G401 (cell line): Measurements from ENCODE around the gene CRBN. TPM values are rescaled to one million over a fixed set of nuclear protein-coding genes. Genes with fewer than 3 reads are reported as not detected.

Experiments
- DNase-seq: peaks from one replicate; pipeline ENCODE4 v3.0.0-alpha.2; 2015; ENCODE audit warnings: low spot score
- in situ Hi-C: cut with HindIII; loops from 2 replicates; pipeline ENCODE4 v1.10.0; 2016; ENCODE audit warnings: low sequenced_read_pairs, mixed read lengths
- total RNA-seq: library from RNA; depleted of rRNA; stranded (reverse); fragments of >200 nt; shearing (Covaris generic); gene quantifications from 2 replicates; pipeline ENCODE4 v1.2.3, GENCODE V29; 2014

CRBN gene
- total RNA-seq, 1 experiment from 2014 or later = 39.4 TPM

DNA sequence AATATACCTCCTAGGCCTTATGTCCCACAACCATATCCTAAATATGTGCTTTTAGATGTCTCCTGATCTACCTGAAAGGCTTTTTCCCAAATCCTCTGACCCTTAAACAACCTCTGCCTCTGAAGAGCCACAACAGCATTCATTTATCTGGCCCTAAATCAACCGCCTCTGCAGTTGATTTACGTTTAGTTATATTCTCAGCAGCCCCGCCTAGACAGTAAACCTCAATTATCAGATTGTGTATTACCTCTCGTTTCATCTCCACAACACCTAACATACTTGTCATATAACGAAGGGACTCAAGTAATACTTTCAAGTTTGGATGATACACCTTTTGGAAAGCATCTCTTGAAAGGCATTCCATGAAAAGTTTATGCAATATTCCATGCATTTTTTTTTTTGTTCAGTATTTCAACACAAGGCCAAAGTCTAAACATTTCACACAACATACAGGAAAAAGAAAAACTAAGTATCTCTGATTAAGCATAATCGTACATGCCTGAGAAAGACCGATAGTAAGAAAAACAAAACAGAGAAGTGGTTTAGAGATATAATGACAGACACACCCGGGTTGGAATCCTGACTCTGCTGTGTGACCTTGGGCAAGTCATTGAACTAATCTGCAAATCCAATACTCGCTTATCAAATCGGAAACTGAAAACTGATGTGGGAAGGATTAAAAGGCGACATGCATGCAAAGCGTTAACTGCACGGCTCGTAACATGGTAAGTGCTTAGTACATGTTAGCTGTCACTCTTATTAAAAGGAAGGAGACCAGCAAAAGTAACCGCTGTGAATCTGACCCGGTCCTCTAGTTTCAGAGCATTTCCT lies 778 bp downstream of the CRBN start:
- in situ Hi-C loops = no loop called here
- DNase-seq = no peak

DNA sequence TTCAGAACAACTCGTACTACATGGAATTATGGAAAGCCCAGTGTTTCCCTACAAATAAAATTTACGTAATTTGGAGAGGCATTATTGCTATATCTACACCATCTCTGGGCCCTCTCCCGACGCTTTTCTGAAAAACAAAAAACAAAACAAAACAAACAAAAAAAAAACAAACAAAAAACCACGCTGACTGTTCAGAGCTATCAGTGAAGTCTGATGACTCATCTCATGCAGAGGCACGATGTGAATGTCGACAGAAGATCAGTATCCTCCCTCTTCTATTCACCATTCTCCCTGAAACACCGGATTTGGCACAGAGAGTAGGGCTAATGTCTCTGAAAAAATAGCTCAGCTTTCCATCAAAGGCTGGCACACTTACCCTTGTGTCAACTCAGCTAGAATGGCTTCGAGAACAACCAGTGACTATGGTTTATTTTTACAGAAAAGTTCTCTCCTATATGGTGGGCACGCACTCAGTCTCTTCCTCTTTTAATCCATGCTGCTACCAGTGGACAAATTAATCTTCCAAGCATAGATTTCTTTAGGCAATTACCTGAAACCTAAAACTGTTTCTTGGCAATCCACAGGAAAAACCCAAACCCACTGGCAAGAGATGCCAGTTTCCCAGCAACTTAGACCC lies 1.5 kb downstream of the CRBN start:
- in situ Hi-C loops = no loop called here
- DNase-seq = no peak

DNA sequence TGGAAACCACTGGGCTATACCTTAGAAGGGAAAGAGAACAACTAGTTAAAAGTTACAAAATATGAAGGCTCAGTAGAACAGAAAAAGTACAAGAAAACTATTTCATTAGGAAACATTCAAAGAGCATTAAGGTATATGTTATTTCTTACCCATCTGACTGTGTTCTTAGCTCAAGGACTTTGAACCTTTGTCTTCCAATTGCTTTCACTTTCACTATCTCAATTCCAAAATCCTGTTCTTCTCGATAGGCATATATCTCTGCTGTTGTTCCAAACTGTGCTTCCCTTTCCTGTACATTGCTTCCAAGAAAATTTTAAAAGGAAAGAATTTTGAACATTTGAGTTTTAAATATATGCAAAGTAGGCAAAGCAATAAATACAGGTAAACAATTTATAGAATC lies 6.9 kb downstream of the CRBN start:
- no peak for DNase-seq
- in situ Hi-C loops = no loop called here

DNA sequence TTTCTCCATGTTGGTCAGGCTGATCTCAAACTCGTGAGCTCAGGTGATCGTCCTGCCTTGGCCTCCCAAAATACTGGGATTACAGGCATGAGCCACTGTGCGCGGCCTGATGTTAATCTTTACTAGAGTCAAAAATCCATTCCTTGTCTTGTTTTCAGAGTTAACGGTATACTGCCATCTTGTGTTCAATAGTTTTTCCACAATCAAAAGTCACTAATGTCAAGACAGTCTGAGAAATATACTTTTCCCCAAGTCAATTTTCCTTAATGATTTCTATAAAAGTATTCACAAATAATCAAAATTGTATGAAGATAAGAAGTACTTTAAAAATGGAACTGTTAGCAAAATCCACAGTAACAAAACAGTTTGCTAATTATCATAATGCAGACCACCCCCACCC lies 8.5 kb downstream of the CRBN start:
- DNase-seq = peak; percentile 36
- in situ Hi-C loops = no loop called here

DNA sequence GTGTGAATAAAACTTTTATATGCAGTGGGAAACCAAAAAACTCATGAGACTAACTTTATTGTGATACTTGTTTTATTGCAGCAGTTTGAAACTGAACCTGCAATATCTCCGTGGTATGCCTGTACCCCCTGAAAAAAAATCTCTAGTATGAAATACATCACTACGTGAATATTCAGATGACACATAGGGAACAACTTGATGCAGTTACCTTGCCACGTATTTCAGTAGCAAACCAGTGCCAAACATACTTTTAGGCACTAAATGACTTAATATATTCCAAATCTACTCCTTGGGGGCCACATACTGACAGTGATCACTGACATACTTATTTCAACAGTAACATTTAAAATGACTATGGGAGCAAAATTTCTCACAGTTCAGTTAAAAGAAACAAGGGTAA lies 13.8 kb downstream of the CRBN start:
- DNase-seq = no peak
- in situ Hi-C loops = no loop called here

DNA sequence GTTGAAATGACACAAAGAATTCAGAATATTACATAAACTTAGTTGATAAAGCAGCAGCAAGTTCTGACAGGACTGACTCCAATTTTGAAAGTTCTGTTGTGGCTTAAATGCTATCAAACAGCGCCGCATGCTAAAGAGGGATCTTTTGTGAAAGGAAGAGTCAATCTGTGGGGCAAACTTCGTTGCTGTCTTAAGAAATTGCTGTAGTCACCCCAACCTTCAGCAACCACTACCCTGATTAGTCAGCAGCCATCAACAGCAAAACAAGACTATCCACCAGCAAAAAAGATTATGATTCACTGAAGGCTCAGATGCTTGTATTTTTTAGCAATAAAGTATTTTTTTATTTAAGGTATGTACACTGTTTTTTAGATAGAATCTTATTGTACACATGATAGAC lies 14.2 kb downstream of the CRBN start:
- in situ Hi-C loops = no loop called here
- DNase-seq = no peak

DNA sequence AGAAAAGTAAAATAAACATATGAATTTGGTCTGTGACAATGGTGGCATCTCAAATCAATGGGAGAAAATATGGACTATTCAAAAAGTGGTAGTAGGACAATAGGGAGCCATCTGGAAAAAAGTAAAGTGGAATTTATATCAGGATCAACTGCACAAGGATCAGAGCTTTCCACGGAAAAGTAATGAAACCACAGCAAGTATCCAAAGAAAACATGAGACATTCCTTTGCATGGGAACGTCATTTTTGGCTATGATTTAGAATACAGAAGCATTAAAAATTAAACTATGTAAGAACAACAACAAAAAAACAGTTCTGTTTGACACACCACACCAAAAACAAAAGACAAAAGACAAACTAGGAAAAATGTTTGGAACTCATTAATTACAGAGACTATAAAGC lies 18.7 kb downstream of the CRBN start:
- no peak for DNase-seq
- in situ Hi-C loops = no loop called here

DNA sequence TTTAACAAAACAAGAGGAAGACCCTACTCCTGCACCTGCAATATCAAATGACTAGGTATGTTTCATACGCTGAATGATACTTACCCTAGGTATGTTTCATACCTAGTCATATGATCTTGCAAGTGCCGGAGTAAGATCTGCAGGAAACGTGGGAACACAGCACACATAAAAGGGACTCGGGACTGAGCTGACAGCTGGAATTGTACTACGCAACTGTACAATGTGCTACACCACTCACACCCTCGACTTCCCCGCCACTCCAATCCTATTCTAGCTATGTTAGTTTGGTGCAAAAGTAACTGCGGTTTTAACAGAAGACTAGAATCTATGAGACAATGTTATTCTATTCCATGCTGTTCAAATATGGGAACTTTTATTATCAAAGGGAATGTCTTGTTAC lies 22.0 kb downstream of the CRBN start:
- in situ Hi-C loops = no loop called here
- no peak for DNase-seq

DNA sequence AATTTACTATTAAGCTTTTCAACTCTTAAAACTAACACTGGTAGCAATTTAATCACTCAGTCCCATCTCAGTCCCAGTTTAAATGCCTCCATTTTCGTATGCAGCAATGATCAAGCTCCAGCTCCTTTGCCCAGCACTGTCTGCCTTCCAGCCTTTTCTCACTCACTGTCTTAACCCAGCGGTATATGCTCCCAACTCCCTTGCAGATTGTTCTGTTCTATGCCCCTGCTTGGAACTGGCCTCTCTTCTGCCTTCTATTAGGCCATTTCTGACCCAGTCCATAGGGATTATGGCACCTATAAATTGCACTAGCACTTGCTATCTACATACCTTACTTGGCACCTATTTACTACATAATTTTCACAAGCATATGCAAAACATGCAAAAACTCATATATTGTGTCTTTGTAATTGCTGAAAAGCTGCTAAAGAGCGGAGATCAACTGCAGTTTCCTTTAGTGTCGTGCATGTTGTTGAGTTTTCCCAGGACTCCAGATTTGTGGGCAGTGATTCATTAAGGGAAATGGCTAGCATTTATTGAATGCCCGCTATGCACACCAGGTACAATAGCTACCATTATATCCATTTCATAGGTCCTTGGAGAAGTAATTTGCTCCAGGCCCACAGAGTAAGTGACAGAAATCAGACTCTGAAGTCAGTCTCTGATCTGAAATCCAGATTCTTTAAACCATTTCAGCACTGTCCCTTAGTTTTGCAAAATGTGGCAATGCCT lies 24.4 kb downstream of the CRBN start:
- in situ Hi-C loops = no loop called here
- no peak for DNase-seq

DNA sequence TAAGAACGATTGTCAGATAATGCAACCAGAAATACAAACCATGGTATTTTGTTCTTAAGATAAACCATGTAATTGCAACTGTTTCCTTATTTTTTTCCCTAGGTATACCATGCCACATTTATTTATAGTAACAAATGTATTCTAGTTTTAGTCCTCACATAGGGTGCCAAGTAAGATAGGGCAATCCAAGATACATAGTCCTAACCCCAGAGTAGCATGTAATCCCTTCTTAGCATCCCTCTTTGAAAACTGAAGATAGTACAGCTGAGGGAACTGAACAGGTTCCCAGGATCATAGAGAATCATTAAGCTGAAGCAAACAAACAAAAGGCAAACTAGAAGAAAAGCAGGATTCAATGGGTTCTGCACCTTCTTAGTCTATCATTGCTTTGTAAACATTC lies 28.0 kb downstream of the CRBN start:
- no peak for DNase-seq
- in situ Hi-C loops = no loop called here

DNA sequence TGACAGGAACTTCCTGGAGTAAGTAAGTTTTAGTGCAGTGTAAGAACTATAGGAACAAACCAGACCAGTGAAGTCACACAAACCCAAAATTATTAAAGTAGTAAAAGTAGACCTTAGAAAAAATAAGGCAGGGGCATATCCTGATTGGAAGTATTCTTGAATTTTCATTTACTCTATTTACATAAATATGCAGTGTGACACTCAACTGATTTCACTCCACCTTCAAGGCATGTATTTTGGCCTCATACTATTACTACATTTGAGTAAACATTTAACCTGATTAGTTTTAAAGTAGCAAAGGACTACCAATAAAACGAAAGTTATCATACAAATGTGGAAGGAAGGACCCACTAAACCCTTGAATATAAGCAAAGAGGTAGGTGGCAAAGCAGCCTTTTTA lies 29.9 kb downstream of the CRBN start:
- in situ Hi-C loops = no loop called here

DNA sequence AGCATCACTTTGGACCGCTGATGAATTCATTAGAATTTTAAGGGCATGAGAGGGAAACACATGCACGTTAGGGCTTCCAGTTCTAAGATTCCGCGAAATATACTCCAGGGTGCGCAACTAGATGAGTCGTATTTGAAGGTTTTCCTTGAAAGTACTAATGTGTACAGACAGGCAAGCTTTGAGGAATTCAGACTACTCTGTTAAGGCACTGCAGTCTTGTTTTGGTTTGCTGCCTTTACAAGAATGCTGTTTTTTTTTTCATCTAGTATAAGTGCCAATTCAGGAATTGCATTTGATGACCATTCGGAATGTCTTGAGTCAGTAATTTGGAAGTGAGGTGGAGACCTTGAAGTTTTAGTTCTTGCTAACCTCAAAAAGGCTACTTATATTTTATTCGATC lies 33.7 kb downstream of the CRBN start:
- in situ Hi-C loops = no loop called here
- no peak for DNase-seq

More for the DNA sequence above, 29.9 kb downstream of the CRBN start:
- DNase-seq = no peak

DNA sequence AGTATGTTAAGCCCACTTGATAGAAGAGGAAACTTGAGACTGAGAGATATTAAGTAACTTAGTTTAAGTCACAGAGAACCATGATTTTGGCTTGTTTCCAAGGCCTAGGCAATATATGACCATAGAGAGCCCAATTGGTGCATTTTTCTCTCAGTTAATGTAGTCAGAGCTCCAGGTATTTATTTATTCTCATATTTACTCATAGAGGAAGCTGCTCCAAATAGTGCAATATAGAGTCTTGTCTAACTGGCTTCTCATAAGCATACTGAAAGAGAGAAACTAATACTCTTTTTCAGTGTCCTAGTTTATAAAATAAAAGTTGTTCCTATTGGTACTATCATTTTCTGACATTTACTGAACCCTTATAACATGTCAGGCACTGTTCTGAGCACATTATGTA lies 37.6 kb downstream of the CRBN start:
- in situ Hi-C loops = no loop called here
- DNase-seq = no peak

DNA sequence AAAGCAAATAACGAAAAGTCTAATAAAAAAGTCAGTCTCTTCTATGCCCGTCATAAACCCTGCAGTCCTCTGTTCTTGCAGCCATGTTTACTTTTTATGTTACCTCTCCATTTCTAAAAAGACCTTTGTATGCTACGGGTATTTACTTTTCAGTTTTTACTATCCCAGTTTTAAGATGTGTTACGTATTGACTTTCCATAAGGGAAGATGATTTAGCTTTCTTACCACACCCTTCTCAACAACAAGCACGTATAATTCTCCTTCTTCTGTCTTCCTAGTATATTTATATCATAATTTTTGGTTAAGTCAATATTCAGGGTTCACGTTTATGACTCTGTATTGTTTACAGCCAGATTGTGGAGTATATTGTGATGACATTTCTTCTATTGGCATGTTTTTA lies 42.0 kb downstream of the CRBN start:
- DNase-seq = no peak
- in situ Hi-C loops = no loop called here

DNA sequence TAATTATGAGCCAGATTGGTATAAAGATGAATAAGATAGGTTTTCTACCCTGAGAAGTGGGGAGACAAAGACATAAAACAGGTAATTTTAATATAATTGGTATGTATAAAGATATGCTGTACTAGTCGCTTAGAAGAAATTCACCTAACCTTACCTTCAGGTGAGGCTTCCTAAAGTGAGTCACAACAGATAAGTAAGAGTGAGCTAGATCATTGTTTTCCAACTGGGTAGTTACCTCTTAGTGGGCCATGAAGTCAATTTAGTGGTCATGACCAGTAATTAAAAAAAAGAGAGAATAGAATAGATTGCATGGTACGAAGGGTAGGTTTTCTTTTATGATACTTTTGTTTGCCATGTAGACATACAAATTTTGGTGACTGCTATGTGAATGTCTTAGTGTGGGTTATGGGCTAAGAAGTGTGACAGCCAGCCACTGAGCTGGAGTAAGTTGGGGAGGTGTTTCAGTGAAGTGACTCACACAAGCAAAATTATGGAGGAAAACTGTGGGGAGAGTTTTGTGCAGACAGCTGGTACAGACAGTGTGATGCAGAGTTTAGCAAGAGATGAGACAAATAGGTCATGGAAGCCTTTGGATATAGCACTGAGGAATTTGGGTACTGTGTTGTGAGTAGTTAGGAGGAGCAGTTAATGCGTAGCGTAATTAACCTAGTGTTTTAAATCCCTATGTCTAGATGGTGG lies 44.6 kb downstream of the CRBN start:
- no peak for DNase-seq
- in situ Hi-C loops = no loop called here

DNA sequence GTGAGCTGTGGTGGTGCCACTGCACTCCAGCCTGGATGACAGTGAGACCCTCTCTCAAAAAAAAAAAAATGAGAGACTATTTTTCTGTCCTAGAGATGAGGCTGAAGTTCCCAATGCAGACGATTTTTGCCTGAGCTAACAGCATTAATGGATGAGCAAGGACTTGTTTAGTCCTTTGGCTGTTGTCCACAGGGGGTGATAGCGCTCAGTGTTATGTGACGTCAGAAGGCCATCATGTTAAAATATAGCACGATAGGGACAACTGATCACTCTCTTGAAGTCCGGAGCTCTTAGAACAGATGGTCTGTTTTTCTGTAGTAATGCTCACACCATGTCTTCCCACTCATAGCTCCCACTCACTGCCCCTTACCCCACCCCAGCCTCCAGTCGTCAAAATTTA lies 46.0 kb downstream of the CRBN start:
- in situ Hi-C loops = no loop called here
- DNase-seq = no peak

DNA sequence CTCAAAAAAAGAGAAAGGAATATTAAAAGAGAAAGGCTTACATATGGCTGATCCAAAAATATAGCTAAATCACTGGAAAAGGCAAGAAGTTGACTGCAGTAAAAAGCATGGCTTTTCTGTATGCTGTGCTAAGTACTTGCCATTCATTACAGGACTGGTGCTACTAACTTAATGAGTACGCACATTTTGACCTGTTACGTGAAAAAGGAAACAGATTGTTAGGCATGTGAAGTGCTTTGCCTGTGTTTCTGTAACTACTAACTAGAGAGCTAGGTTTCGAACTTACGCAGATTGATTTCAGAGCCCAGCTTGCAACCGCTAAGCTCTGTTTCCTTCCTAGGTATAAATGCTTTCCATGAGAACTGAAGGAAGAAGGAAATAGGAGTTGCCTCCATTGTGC lies 49.9 kb downstream of the CRBN start:
- in situ Hi-C loops = no loop called here
- DNase-seq = no peak

DNA sequence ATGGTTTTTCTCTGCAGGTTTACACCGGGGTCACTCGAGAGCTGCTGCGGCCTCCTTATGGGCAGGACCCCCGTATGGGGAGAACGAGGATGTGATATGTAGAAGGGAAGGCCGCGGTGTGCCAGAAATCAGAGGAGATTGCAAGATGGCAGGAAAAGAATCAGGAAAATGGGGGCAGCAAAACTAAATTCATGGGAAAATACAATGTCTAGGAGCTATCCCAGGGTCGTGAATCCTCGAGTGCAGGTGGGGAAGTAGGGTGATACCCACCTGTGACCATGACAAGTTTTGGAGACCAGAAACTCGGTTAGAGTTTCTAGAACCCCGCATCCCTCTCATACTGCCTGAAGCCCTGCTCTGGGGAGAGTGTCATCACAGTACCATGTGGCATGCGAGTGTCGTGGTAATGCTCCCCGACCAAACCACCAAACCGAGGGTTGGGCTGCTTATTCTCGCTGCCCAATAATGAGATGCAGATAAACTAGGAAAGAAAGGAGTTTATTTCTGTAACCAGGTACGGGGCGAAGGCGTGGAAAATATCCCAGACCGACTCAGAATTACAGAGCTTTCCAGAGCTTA lies 52.0 kb downstream of the CRBN start:
- DNase-seq = no peak
- in situ Hi-C loops = no loop called here
